NOMO-1 treated with dmso at 0.1 percent for 144 hours (cell line): ENCODE measurements around the gene WDR73.
A peak's percentile ranks its signal among the peaks of the same experiment; 100 is the strongest.
"Not testable (repeated sequence)": the region's sequence is repeated elsewhere in the genome, so short reads cannot be mapped to it uniquely, and the experiment has no call there.

Experiments
- DNase-seq: peaks from one replicate; lab custom pipeline; 2025; ENCODE audit not compliant: unreplicated experiment; lab: John Stamatoyannopoulos, UW

Gene WDR73

GRCh38 chr15:84658080-84658787 is 4.2 kb upstream of the WDR73 start, which contains the start of gene NMB:
NMB (minus strand) TSS chr15:84658199; CDS start chr15:84658152, 47 bp downstream.
- peak; percentile 88 for DNase-seq

DNA sequence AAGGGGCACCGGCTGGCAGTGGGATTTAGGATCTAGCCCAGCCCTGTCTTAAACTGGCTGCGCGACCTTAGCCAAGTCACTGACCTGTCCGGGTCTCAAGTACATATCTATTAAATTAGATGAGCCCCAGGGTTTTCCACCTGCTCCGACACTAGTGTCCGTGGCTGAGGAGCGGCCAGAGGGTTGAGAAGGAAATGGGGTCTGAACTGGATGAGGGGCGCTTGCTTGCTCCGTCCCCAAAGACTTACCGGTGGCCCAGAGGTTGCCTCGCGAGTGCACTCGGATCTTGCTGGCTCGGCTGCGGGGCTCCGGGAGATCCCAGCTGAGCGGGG is 3.6 kb upstream of the WDR73 start:
- DNase-seq: no peak

DNA sequence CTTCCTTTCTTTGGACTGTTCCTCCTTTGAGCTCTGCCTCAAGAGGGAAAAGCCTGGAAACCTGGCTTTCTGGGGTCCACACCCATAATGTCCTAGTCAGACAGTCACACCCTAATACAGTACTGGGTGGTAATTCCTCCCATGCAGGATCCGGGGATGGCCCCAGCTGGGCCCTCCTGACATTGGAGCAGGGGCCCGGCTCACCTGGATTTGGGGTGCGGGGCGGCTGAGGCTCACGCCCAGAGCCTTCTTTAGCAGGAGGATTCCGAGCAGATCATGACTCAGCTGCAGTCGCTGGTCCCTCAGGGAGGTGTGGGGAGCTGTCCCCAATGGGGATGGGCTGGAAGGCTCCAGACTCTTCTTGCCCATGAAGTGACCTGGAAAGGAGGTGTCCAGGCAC is 2.9 kb upstream of the WDR73 start:
- DNase-seq: no peak

DNA sequence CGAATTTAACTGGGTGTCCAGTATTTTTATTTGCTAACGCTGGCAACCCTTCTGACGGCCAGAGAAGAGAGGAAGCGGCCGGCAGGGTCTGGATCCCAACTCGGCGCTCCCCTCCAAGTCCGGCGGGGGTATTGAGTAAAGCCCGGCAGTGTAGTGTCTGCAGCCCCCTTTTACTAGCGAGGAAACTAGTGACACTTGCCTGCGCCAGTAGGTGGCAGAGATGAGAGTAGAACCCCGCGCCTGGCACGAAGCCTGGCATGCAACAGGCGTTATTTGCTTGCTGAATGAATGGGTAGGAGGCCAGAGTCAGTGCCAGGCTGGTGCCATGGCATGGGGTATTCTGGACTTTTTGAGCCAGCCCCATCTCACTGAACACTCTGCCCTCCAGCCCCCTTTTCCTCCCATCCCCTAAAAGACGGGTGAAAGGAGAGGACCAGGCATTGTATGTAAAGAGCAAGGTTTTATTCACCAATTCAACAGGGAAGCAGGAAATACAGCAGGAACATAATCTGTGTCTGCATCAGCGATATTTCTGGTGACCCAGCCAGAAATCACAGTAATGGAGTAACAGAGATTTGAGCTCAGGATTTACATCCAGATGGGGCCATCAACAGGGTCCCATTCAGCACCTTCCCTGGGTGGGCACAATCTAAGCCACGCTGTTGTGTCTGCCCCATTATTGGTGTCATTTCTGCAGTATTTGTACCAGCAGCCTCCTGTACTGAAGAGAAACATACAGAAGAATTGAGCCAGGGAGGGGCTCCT is 788 bp upstream of the WDR73 start:
- DNase-seq: peak; percentile 69

DNA sequence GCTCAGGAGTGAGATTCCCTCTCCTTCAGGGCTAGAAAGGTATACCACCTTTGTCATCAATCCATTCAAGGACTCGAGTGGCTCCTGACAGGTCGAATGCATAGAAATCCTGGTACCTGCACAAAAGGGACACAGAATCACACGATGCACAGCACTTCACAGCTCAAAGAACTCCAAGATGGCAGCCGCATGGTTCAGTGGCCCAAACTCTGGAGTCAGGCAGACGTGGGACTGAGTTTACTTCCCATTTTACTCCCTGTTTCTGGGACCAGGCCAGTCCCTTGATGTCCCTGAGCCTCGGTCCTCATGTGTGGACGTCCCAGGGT is 536 bp downstream of the WDR73 start:
- no peak for DNase-seq

- no peak for DNase-seq
These were observed 4.4 kb downstream of the WDR73 start for GRCh38 chr15:84649706-84650105.

- no peak for DNase-seq
These were observed 5.5 kb downstream of the WDR73 start for GRCh38 chr15:84648539-84648938.

- DNase-seq: no peak
These were observed 6.4 kb downstream of the WDR73 start for GRCh38 chr15:84647726-84648125.

GRCh38 chr15:84645997-84646396 is 8.1 kb downstream of the WDR73 start:
- DNase-seq: no peak

- no peak for DNase-seq
These were observed 8.6 kb downstream of the WDR73 start for GRCh38 chr15:84645496-84645895.

DNA sequence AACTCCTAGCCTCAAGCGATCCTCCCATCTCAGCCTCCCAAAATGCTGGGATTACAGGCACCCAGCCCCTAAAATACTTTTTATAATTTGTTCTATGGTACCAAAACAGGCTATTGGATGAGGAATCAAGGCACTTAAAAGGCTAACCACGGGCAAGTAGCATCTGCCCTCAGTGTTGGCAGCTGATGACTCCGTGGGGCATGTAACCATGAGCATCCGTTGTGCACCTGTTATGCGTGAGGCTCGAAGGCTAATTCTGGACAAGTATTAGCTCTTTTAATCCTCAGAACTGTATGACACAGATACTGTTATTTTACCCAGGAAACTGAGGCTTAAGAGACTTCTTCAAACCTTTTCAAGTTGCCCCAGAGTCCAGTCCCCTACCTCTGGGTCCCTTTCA is 10.2 kb downstream of the WDR73 start:
- DNase-seq: no peak

DNA sequence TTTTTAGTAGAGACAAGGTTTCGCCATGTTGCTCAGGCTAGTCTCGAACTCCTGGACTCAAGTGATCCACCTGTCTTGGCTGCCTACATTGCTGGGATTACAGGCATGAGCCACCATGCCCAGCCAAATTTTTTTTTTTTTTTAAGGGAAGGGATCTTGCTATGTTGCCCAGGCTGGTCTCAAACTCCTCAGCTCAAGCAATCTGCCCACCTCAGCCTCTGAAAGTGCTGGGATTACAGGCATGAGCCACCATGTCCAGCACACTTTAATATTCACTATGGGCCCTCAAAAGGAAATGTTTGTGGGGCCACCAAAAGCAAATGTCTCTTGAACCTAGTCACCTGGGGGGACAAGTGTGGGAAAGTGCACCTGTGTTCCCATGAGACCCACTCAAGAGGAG is 11.4 kb downstream of the WDR73 start:
- DNase-seq: not testable (repeated sequence)

GRCh38 chr15:84641871-84642270 is 12.2 kb downstream of the WDR73 start:
- DNase-seq: not testable (repeated sequence)

GRCh38 chr15:84638103-84638502 is 16.0 kb downstream of the WDR73 start:
- no peak for DNase-seq

GRCh38 chr15:84634228-84634837 is 19.8 kb downstream of the WDR73 start:
- DNase-seq: no peak

DNA sequence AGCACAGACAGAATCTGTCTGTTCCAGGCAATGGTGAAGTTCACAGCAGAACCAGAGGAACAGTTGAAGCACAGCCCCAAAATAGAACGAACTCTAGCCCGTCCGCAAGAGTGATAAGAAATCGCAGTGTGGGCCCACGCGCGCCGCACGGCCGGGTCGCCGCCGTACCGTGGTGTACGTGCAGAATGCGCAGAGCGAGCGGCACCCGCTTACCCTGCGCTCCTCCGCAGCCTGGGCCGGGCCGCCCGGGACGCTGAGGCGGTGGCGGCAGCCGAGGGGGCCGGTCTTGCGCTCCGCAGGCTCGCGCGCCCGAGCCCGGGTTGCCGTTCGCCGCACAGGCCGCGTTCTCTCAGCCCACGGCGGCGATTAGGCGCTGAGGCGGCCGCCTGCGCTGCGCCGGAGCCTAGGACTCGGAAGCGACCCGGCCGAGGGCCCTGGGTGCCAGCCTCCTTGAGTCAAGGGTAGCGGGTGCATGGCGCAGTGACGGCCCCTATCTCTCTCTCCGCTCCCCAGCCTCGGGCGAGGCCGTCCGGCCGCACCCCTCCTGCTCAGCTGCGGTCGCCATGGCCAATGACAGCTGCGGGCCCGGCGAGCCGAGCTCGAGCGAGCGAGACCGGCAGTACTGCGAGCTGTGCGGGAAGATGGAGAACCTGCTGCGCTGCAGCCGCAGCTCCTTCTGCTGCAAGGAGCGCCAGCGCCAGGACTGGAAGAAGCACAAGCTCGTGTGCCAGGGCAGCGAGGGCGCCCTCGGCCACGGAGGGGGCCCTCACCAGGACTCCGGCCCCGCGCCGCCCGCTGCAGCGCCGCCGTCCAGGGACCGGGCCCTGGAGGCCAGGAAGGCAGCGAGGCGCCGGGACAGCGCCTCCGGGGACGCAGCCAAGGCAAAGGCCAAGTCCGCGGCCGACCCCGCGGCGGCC is 20.5 kb downstream of the WDR73 start:
- DNase-seq: peak; percentile 30

- no peak for DNase-seq
These were observed 22.3 kb downstream of the WDR73 start for GRCh38 chr15:84631706-84632272.

DNA sequence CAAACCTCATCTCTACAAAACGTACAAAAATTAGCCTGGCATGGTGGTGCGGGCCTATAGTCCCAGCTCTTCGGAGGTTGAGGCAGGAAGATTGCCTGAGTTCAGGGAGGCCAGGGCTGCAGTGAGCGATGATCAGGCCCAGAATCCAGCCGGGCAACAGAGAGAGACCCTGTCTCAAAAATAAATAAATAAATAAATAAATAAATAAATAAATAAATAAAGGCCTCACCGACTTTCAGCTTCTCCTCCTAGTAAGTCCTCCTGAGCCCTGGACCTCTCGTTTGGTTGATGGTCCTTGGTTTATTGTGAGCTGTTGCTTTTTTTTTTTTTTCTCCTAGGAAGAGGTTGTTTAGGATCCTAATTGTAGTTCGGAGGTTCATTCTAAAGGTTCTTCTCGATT is 25.1 kb downstream of the WDR73 start:
- DNase-seq: no peak

GRCh38 chr15:84625123-84625522 is 29.0 kb downstream of the WDR73 start:
- DNase-seq: no peak

DNA sequence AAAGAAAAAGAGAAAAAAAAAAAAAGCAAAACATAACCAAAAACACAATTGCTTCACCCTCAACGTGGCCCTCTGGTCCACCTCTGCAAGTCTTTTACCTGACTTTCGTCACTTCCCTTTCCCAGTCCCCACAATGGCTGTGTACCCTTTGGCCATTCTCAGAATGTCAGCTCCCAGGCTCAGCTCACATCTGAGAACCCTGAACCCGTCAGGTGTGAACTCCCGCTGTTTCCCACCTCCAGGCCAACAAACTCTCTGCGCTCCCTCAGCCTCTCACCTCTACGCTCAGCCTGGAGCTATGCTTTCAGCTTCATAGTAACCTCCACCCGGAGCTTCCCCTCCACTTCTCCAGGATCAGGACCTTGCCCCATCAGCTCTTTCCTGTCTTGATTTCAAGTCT is 29.7 kb downstream of the WDR73 start:
- no peak for DNase-seq
